DMS79 treated with DMSO at 0.1 percent for 48 hours (cell line): ENCODE data around the gene SREK1.
A peak's percentile ranks its signal among the peaks of the same experiment; 100 is the strongest.
"Not testable (repeated sequence)": the region's sequence is repeated elsewhere in the genome, so short reads cannot be mapped to it uniquely, and the experiment has no call there.

ENCODE experiments used
- DNase-seq: peaks from one replicate; lab custom pipeline; 2025; lab: John Stamatoyannopoulos, UW

SREK1 gene

DNA sequence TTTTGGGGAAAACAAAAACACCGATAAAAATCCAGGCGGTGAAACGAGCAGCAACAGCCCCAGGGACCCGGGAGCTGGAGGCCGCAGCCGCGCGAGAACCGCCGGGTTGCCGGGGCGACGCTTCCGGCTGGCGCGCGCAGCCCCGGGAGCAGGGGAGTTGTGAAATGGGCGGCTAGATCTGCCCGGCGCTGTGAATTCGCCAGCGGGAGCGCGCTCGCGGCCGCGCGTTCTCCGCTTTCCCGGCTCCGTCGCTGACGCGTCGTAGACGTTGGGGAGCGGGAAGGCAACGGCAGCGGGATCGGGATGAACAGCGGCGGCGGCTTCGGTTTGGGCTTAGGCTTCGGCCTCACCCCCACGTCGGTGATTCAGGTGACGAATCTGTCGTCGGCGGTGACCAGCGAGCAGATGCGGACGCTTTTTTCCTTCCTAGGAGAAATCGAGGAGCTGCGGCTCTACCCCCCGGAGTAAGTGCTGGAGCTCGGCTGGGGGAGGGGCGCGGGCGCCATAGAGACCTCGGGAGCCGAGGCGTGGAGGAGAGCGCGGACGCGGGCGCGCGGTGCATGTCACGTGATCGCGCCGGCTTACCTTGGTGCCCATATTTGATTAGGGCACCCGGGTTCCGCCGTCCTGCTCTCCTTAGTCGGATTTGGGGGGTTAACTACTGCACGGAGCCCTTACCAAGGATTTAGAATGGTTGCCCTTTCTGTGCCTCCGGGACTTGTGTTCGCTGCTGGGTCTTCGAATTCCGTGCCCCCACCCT, at the start of gene SREK1:
SREK1 (plus strand) TSS at position 227 of the 760 bp plus-strand sequence; CDS start at position 304, 77 bp downstream.
- DNase-seq = peak; percentile 68

DNA sequence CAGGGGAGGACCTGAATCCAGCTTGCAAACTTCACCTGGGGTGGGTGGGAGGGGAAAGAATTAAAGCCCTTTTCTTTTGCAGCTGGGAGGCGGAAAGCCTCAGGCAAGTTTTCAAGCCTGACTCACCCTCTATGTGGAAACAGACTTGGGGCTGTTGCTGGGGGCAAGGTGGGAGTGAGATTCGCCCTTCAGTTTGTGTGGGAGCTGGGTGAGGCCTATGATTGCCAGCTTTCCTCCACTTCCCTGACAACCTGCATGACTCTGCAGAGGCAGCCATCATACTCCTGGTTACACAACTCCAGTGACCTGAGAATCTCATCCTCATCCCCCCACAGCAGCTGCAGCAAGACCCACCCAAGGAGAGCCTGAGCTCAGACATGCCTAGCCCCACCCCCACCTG, 43.2 kb upstream of the SREK1 start:
- no peak for DNase-seq

DNA sequence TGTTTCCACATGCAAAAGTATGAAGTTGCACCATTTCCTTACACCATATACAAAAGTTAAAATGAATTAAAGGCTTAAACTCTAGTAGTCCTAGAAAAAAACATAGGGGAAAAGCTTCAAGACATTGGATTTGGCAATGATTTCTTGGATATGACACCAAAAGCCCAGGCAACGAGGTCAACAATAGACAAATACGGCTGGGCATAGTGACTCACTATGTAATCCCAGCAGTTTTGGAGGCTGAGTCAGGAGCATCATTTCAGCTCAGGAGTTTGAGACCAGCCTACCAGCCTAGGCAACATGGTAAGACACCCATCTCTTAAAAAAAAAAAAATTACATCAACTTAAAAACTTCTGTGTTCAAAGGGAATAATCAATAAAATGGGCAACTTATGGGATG, 30.9 kb upstream of the SREK1 start:
- DNase-seq = no peak

- no peak for DNase-seq
Measured at GRCh38 chr5:66118304-66118703, 25.8 kb upstream of the SREK1 start.

DNA sequence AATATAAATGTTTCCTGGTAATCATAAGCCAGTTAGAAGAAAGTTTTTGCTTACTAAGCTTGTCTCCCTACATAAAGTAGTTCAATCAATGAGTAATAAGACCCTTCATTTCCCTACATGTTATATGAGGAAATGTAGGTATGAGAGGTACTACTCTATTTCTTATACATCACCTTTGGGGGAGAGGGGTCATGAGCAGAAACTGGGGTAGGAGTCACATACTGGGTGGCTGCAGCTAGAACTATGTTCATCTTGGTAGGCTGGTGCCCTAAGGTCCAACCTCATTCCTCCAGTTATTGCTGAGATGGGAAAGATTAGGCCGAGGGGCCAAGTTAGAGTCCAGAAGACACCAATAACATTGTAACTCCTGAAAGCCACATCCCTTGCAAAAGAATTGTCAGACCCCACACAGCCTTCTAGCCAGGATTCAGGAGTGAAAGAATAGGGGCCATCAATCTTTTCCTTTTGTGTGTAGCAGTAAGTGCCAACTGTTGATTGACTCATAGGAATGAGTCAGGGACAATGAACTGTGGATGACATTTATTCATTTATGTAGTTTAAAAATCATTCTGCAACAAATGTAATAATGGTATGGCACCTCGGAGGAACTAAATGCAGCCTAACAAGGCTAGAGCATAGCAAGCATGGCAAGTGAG, 21.6 kb upstream of the SREK1 start:
- DNase-seq = no peak

DNA sequence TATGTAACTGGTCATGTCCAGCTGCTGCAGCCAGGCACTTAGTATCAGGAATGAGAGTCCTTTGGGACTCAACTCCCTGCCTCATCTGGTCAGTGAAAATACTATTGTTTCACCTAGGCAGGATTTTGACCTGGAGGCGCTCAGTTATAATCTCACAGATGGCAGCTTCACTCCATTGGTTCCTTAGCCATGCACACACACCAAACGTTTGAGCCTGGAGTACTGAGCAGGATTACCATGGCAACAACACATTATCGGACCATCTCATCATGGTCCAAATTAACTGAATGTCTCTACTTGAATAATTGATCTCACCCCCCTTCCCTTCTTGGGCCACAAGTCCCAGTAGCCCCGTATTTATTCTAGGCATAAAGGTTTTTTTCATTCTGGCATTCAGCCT, 15.0 kb upstream of the SREK1 start:
- DNase-seq = no peak

- DNase-seq = no peak
Measured at GRCh38 chr5:66130493-66130892, 13.6 kb upstream of the SREK1 start.

DNA sequence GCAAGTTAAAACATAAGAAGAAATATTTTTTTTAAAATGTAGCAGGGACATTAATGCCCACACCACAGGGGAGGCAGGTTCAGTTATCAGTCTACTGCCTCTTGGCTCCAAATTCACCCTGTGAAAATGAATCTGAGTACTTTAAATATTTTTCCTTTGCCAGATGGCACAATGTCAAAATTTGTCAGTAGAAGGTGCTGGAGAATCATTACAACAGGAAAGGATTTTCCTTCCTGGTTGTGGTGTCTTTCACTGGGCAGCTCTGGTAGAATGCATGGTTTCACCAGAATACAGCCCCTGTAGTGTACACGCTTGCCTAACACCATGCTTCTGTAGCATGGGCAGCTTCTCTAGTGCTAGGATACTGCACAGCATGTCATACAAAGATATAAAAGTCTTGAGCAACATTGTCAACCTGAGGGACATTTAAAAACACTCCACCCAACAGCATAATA, 9.7 kb upstream of the SREK1 start:
- no peak for DNase-seq

DNA sequence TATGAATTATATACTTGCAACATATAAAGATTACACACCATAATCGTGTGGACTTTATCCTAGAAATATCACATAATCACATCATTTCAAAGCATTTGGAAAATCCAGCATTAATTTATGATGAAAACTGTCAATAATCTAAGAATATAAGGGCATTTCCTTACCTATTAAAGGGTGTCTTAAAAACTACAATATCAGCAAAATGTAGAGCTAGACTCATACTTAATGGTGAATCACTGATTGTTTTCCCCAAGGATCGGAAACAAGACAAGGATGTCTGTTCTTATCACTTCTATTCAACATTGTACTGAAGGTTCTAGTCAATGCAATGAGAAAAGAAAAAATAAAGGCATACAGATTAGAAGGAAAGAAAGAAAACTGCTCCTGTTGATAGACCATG, 8.0 kb upstream of the SREK1 start:
- no peak for DNase-seq

GRCh38 chr5:66136944-66137343, 7.2 kb upstream of the SREK1 start:
- not testable (repeated sequence) for DNase-seq

DNA sequence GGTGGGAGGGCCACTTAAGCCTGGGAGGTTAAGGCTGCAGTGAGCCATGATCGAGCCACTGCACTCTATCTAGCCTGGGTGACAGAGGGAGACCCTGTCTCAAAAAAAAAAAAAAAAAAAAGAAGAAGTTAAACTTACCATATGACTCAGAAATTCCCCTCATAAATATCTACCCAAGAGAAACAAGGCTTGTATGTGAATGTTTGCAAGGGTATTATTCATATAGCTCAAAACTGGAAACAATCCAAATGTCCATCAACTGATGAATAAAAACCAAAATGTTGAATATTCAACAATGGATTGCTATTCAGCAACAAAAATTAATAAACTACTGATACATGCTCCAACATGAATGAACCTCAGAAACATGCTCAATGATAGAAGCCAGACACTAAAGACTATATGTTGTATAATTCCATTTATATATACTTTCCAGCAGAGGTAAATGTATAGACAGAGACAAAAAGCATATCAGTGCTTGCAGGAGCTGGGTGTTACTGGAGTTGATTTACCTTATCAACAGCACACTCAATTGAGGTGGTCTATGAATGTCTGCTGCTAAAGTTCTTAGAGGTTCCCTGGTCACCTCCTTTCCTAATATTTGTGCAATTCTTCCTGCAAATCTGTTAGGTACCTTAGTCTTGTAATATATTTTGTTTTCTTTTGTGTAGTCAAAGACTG, 5.3 kb upstream of the SREK1 start:
- DNase-seq = no peak

- no peak for DNase-seq
Measured at GRCh38 chr5:66139318-66139712, 4.8 kb upstream of the SREK1 start.

GRCh38 chr5:66142417-66142816, 1.7 kb upstream of the SREK1 start:
- no peak for DNase-seq

GRCh38 chr5:66143473-66144073, 527 bp upstream of the SREK1 start:
- DNase-seq = peak; percentile 68

- DNase-seq = no peak
Measured at GRCh38 chr5:66144834-66145390, 812 bp downstream of the SREK1 start.

GRCh38 chr5:66145737-66146136, 1.6 kb downstream of the SREK1 start:
- DNase-seq = no peak

- DNase-seq = no peak
Measured at GRCh38 chr5:66149950-66150349, 5.8 kb downstream of the SREK1 start.

GRCh38 chr5:66151030-66151429, 6.9 kb downstream of the SREK1 start:
- DNase-seq = no peak

GRCh38 chr5:66151491-66151890, 7.4 kb downstream of the SREK1 start:
- no peak for DNase-seq

DNA sequence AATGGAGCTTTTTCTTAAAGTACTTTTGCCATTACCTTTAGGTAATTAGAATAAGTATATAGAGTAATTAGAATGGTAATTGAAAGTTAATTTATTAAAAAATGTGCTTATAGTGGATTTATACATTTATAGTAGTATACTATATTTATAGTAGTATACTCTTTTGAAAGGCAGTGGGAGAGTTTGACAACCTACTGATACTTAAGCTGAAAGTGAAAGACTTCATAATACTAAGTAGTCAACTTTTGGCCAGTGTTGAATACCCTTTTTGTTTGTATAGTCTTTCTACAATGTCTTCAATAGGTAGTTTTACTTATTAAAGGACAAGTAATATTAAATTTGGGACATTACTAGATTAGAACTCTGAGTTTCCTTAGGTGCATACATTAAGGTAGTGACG, 12.9 kb downstream of the SREK1 start:
- no peak for DNase-seq

GRCh38 chr5:66161356-66161755, 17.3 kb downstream of the SREK1 start:
- DNase-seq = no peak

GRCh38 chr5:66164044-66164790, 20.1 kb downstream of the SREK1 start:
- no peak for DNase-seq
